DMS153 (cell line): ENCODE results near the gene SELENOV.

ENCODE experiments used
- DNase-seq: peaks from one replicate; lab custom pipeline; 2025; lab: John Stamatoyannopoulos, UW

The SELENOV gene

DNA sequence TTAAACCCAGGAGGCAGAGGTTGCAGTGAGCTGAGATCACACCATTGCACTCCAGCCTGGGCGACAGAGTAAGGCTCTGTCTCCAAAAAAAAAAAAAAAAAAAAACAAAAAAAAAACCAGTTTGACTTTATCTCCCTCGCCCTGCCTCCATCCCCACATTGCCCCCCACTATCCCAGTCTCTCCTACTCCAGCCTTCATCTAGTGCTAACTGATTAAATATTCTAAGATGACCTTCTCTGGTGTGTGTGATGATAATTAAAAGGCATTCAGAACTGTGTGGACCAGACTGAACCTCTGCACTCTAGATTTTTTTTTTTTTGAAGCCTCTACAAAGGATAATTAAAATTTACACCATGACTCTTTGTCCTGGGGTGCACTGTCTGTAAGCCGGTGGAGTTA lies 22.2 kb upstream of the SELENOV start:
- no peak for DNase-seq

DNA sequence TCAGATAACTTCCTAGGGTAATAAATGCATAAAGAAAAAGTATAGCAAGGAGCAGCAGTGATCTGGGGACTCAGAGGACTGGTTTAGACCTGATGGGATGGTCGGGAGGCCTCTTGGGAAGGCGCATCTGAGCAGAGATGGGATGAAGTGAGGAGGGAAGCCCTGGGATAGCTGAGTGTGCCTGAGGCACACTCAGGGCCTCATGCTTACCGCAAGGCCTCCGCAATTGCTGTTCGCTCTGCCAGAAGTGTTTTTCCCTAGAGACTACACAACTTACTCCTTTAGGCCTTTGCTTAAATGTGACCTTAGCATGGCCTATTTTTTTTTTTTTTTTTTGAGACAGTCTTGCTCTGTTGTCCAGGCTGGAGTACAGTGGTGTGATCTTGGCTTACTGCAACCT lies 20.3 kb upstream of the SELENOV start:
- DNase-seq, result no peak

- no peak for DNase-seq
These were observed 18.9 kb upstream of the SELENOV start for GRCh38 chr19:39496063-39496462.

DNA sequence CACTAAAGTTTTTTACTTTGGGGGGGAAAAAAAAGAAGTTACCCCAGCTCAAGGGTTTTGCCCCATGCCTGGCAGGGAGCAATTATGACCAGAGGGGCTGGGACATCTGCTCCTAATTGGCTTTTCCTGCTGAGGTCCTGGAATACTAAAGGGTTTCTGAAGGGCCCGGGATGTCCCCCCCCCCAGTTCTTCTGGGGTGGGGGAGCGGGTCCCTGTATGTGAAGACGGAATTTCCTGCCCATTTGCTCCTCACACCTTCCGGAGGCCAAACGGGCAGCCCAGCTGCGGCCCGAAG lies 17.3 kb upstream of the SELENOV start:
- DNase-seq, result no peak

DNA sequence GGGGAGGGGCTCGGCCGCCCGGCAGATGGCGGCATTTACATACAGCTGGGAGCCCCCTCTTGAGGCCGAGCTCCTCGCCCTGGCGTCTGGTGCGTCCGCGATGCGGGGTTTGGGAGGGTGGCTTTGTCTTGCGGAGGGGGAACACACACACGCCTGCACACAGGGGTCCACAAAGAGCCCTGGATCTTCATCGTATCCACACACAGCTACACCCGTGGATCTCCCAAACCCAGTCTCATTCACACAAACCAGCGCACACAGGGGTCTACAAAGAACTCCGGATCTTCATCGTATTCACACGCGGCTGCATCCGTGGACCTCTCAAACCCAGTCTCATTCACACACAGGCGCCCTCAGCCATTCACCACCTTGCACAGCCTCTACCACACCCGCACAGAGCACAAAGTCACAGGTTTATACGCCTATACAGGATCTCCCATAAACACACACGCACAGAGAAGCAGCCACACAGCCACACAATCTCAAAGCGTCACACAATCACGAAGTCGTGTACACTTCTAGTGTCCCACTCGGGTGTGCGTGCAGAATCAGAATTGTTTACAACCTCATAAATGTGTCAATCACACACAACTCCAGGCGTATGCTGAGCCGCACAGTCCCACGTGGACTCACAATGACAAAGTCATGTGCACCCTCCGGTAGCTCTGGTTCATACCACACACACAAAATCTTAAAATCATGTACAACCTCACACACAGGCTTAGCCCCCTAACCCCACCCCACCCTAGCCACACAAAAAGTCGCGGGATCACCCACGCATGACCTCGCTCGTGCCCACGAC lies 16.7 kb upstream of the SELENOV start:
- DNase-seq, result peak; percentile 87

- DNase-seq, result no peak
These were observed 15.9 kb upstream of the SELENOV start, which contains the start of gene DLL3 for GRCh38 chr19:39498798-39499642. TSS of gene DLL3 (plus strand) at chr19:39498947. CDS start at chr19:39498975, 28 bp downstream.

- DNase-seq, result no peak
These were observed 15.0 kb upstream of the SELENOV start for GRCh38 chr19:39499932-39500331.

GRCh38 chr19:39500543-39500942 lies 14.4 kb upstream of the SELENOV start:
- no peak for DNase-seq

DNA sequence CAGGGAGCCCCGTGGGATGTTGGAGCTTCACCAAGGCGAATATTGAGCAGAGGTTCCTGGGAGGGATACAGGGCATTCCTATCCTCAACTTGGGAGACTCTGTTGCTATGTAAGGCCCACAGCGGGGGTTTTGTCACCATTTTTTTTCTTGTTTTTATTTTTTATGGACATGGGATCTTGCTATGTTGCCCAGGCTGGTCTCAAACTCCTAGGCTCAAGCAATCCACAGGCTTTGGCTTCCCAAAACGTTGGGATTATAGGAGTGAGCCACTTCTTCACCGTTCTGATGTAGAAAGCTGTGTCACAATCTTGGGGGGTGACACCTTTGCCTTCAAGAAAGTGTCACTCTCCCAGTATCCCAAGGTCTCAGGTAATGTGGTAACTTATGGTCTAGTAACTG lies 13.6 kb upstream of the SELENOV start:
- DNase-seq, result no peak

DNA sequence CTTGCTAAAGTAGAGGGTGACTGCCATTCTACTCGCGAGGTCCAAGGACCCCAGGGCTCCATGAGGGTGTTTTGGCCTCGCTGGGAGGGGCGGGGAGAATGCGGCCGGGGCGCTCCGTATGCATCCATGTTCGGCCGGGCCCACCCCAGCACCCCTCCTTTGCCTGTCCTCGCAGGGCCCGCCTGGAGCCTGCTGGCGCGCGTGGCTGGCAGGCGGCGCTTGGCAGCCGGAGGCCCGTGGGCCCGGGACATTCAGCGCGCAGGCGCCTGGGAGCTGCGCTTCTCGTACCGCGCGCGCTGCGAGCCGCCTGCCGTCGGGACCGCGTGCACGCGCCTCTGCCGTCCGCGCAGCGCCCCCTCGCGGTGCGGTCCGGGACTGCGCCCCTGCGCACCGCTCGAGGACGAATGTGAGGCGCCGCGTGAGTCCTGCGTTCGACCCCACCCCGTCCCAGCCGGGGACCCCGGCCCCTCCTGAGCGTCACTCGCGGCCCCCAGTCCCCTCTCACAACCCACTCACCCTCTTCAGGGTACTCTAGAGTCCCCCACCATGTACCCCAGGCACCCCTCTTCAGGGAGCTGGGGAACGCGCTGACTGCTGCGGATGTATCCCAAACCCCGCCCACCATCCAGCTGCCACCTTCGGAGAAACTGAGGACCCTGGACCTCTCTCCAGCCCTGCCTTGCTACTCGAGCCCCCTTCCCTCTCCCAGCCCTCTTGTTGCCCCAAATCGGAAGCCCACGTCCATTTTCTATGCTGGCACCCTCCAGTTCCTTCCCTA lies 12.1 kb upstream of the SELENOV start:
- DNase-seq, result no peak

DNA sequence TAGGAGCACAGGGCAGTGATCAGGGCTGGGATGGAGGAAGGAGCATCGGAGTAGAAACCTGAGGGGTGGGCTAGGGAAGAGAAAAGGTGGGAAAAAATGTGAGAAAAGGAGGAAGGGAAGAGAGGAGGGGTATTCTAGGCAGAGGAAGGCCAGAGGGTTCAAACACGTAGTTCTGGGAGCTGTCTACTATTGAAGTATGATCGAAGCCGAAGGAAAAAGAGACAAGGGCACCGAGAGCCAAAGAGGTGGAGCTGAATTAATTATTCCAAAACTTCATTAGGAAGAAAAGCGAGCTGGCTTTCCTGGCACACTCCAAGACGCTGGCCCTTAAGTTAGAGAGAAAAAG lies 8.4 kb upstream of the SELENOV start:
- no peak for DNase-seq

GRCh38 chr19:39506944-39507714 lies 7.8 kb upstream of the SELENOV start:
- DNase-seq, result peak; percentile 78

GRCh38 chr19:39507715-39508364 lies 7.1 kb upstream of the SELENOV start:
- no peak for DNase-seq

DNA sequence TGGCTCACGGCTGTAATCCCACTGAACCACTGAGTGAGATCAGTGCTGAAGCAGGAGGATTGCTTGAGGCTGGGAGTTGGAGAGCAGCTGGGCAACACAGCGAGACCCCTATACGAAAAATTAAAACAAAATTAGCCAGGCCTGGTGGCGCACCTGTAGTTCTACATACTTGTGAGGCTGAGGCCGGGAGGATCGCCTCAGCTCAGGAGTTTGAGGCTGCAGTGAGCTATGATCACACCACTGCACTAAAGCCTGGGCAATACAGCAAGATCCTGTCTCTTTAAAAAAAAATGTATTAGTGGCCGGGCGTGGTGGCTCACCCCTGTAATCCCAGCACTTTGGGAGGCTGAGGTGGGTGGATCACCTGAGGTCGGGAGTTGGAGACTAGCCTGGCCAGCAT lies 6.3 kb upstream of the SELENOV start:
- no peak for DNase-seq

DNA sequence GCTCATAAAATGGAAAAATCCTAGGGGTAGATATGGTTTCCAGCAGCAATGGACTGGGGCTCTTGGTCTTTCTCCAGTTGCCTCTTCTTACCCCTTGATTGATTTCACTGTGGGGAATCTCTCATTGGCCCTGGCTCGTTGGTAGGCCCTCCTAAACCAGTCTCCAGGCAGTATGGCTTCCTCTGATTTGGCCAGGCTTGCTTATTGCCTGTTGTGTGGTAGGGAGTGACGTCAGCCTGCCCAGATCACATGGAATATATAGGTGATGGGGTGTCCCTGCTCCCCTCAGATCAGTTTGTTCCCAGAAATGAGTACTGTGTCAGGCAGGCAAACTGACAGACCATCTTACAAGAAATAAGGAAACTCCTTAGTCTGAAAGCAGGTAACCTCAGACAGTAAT lies 5.7 kb upstream of the SELENOV start:
- DNase-seq, result no peak

- no peak for DNase-seq
These were observed 2.0 kb upstream of the SELENOV start for GRCh38 chr19:39512988-39513387.

DNA sequence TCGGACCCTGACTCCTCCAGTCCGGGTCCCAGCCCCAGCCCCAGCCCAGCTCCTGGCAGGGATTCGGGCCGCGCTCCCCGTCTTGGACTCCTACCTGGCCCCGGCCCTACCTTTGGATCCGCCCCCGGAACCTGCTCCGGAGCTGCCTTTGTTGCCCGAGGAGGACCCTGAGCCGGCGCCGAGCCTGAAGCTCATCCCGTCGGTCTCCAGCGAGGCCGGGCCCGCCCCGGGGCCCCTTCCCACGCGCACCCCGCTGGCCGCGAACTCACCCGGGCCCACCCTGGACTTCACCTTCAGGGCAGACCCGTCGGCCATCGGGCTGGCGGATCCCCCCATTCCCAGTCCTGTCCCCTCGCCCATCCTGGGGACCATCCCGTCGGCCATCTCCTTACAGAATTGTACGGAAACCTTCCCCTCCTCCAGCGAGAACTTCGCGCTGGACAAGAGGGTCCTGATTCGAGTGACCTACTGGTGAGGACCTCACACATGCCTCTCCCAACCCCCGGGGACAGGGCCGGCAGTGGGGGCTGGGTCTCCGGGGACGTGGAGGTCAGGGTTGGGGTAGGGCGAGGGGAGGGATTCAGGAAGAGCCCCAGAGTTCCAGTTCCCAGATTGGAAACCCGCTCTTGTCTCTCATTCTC lies 732 bp downstream of the SELENOV start:
- no peak for DNase-seq

GRCh38 chr19:39516270-39516669 lies 1.3 kb downstream of the SELENOV start:
- no peak for DNase-seq

DNA sequence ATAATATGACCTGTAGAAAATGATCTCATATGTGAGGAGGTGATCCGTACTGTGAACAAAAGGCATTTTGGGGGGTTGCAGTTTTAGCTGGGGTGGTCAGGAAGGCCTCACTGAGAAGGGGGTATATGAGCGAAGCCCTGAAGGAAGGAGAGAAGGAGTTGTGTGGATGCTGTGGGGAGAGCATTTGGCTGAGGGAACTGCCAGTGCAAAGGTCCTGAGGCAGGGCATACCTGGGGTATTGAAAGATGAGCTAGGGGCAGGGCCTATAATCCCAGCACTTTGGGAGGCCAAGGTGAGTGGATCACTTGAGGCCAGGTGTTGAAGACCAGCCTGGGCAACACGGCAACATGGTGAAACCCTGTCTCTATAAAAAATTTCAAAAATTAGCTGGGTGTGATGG lies 2.5 kb downstream of the SELENOV start:
- DNase-seq, result no peak

DNA sequence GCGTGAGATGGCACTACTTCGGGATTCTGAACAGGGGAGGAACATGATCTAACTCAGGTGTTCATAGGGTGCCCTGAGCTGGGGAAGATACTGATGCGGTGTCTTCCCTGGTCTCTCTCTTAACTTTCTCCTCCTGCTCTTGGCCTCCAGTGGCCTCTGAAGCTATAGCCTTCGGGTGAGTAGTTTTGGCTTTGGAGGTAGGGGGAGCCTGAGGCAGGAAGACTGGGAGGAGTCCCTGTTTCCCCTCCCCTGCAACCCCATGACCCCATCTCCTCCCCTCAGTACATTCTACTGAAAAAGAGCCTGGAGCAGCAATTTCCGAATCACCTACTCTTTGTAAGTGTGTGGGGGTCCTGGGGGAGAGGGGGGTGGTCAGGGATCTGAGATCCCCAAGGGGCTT lies 3.5 kb downstream of the SELENOV start:
- peak; percentile 21 for DNase-seq

DNA sequence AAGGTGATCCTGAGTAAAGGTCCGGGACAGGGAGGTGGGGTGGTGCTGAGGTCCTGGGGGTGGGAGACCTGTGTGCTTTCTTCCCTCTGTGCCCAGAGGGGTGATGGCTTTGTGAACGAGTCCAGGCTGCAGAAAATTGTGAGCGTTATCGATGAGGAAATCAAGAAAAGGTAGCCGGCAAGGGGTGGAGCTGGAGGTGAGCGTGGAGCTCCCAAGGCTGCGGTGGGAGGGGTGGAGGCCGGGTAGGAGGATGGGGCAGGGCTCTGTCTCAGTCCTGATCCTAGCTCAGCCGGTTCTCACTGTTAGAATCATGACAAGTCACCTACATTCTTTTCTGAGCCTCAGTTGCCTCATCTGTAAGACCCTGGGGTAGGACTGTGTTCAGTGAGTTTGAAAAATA lies 4.0 kb downstream of the SELENOV start:
- peak; percentile 14 for DNase-seq
